K562 (cell line): Measurements from ENCODE around the gene KCNQ4. TPM values are rescaled to one million over a fixed set of nuclear protein-coding genes. Genes with fewer than 3 reads are reported as not detected.
A peak's percentile ranks its signal among the peaks of the same experiment; 100 is the strongest.

Experiments used
- AFF4 ChIP-seq: sonication (generic); formaldehyde crosslinking; IDR thresholded peaks from 2 replicates; pipeline ENCODE4 v1.8.0; 2023; ENCODE audit warnings: mild to moderate bottlenecking, missing genetic modification reagents
- CTCFL ChIP-seq: IDR thresholded peaks from 2 replicates; pipeline ENCODE4 v1.6.1; 2011; ENCODE audit warnings: borderline replicate concordance, low read depth, mild to moderate bottlenecking, moderate library complexity, low read length; ENCODE audit not compliant: insufficient read depth, poor library complexity, severe bottlenecking
- DPF2 ChIP-seq: fragments of 450-650 bp; IDR thresholded peaks from 2 replicates; pipeline ENCODE4 v1.6.1; 2016
- ETV6 ChIP-seq, 3 experiments: fragments of 150-350 bp in 1 of 3; sonication (generic) in 1 of 3; formaldehyde crosslinking in 1 of 3; IDR thresholded peaks; 2 replicates each; pipeline versions ENCODE4 v1.6.1 to v1.8.0; 2014 to 2022; ENCODE audit warnings: borderline replicate concordance in 2 of 3, low read depth in 2 of 3, antibody characterized with exemption in 1 of 3, low read length in 1 of 3, mild to moderate bottlenecking in 1 of 3, missing genetic modification reagents in 1 of 3
- MBD2 ChIP-seq: sonication (generic); IDR thresholded peaks from 2 replicates; pipeline ENCODE4 v1.6.1; 2016; ENCODE audit warnings: low read depth, borderline replicate concordance
- NONO ChIP-seq, 2 experiments: fragments of 200-400 bp in 1 of 2; fragments of 450-650 bp in 1 of 2; formaldehyde crosslinking in 1 of 2; IDR thresholded peaks; 2 replicates each; pipeline ENCODE4 v1.6.1; 2017; ENCODE audit warnings: low read depth in 2 of 2, mild to moderate bottlenecking in 2 of 2, moderate library complexity in 2 of 2, low read length in 1 of 2
- PTBP1 ChIP-seq: fragments of 200-400 bp; formaldehyde crosslinking; IDR thresholded peaks from 2 replicates; pipeline ENCODE4 v1.6.1; 2017; ENCODE audit warnings: low read depth, low read length
- RBBP5 ChIP-seq: fragments of 200-600 bp; sonication (generic); IDR thresholded peaks from 2 replicates; pipeline ENCODE4 v1.6.1; 2012; ENCODE audit warnings: borderline replicate concordance, mild to moderate bottlenecking, low read length, control low read depth, inconsistent platforms; ENCODE audit not compliant: insufficient read depth, poor library complexity, severe bottlenecking
- RFX7 ChIP-seq: fragments of 250-450 bp; sonication (Bioruptor Pico); IDR thresholded peaks from 2 replicates; pipeline ENCODE4 v1.5.1; 2021; ENCODE audit warnings: mild to moderate bottlenecking
- SAFB2 ChIP-seq: fragments of 200-400 bp; formaldehyde crosslinking; IDR thresholded peaks from 2 replicates; pipeline ENCODE4 v1.6.1; 2018; ENCODE audit warnings: borderline replicate concordance, low read length, low read depth, moderate library complexity; ENCODE audit not compliant: severe bottlenecking
- TEAD4 ChIP-seq, 2 experiments: sonication (generic) in 1 of 2; formaldehyde crosslinking in 1 of 2; IDR thresholded peaks; 2 replicates each; pipeline versions ENCODE4 v1.6.1 to v1.8.0; 2012 to 2022; ENCODE audit warnings: borderline replicate concordance in 1 of 2, inconsistent platforms in 1 of 2, low read length in 1 of 2, mild to moderate bottlenecking in 1 of 2, missing genetic modification reagents in 1 of 2
- ZNF274 ChIP-seq: IDR thresholded peaks from 2 replicates; pipeline ENCODE4 v1.6.1; 2011; ENCODE audit warnings: low read depth, mild to moderate bottlenecking, low read length, moderate library complexity, borderline replicate concordance
- ZNF518B ChIP-seq: fragments of 250-450 bp; sonication (Bioruptor Pico); IDR thresholded peaks from 2 replicates; pipeline ENCODE4 v1.5.0; 2021; ENCODE audit warnings: mild to moderate bottlenecking, moderate library complexity
- polyA plus RNA-seq, 8 experiments: library from polyadenylated mRNA; depleted of rRNA in 4 of 8; stranded (reverse) in 5 of 8; unstranded in 3 of 8; fragments of >200 nt; fragmentation: Nextera tagmentation in 2 of 8; fragmentation: Illumina TruSeq in 1 of 8; extraction: Ambion mirVana in 2 of 8; extraction: Trizol in 1 of 8; gene quantifications; 2 replicates each; pipeline versions ENCODE4 v1.2.1 to v1.2.3, GENCODE V29; 2011 to 2014; ENCODE audit warnings: inconsistent platforms in 1 of 8, missing spikeins in 1 of 8
- total RNA-seq, 7 experiments: library from RNA; depleted of rRNA in 6 of 7; stranded (reverse); fragments of >200 nt in 6 of 7; fragmentation: Illumina TruSeq in 2 of 7; extraction: Trizol in 2 of 7; gene quantifications; 2 replicates each; pipeline versions ENCODE4 v1.2.1 to v1.2.3, GENCODE V29; 2011 to 2021; ENCODE audit warnings: low replicate concordance in 1 of 7

KCNQ4 gene
- total and polyA plus RNA-seq, 9 of the 15 experiments (the other 6 are each of a cell fraction or from before 2014, with no cell fraction given): 0.07 to 4.1 (median 0.79) TPM

GRCh38 chr1:40820911-40821693 lies 37.5 kb downstream of the KCNQ4 start (continued):
- TF ChIP-seq TEAD4 (IDR thresholded peaks at IDR 0.05; ENCODE audit: low read length) (peak; percentile 98), TEAD4 (CRISPR knock-in tag; IDR thresholded peaks at IDR 0.05; ENCODE audit: borderline replicate concordance) (no peak), ZNF274 (no peak), CTCFL (no peak), PTBP1 (no peak), RFX7 (CRISPR knock-in tag) (no peak), RBBP5 (no peak), DPF2 (peak; percentile 100), ETV6 (IDR thresholded peaks at IDR 0.05; ENCODE audit: borderline replicate concordance in 1 of 2, low read depth in 2 of 2, low read length in 1 of 2) (0 out of 4 replicates have a peak, but pooled peaks of 1 of the 2 experiments have one; percentile 17), ETV6 (CRISPR knock-in tag; IDR thresholded peaks at IDR 0.05; ENCODE audit: borderline replicate concordance) (no peak), AFF4 (CRISPR knock-in tag) (peak; percentile 72; the same call in 1 of the 2 replicates), SAFB2 (no peak), ZNF518B (CRISPR knock-in tag) (no peak), NONO (IDR thresholded peaks at IDR 0.05; ENCODE audit: low read depth in 2 of 2, low read length in 1 of 2) (peak in 1 of 2 experiments; percentile 95; a peak in 2 of 4 replicates), MBD2 (peak; percentile 91)
